Measurements from ENCODE around the gene FAF1.

DNA sequence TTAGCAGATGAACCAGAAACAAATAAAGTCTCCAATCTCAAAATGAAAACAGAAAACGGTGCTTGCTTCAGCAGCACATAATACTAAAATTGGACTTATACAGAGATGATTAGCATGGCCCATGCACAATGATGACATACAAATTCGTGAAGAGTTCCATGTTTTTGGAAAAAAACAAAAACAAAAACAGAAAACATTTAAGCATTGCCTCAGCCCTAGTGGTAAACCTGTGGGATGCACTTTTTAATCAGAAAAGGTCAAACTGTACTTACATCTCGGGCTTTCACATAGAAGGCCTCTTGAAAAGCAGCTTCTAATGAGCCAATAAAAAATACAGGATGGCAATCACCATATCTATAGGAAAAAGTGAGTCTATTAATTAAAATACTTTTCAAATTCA is 377.7 kb downstream of the FAF1 start:
- TF ChIP-seq CTCF (conservative IDR thresholded peaks at IDR 0.05 in 1 of 2, IDR thresholded peaks at IDR 0.05 in 1 of 2; ENCODE audit: low read depth in 1 of 2, low read length in 2 of 2) (no peak), EZH2 (IDR thresholded peaks at IDR 0.05; ENCODE audit: low read length, missing control alignments) (no peak)
